HepG2 (cell line): ENCODE data around the gene ZKSCAN5. TPM values are rescaled to one million over a fixed set of nuclear protein-coding genes. Genes with fewer than 3 reads are reported as not detected.

Experiments
- DNMT3B ChIP-seq: conservative IDR thresholded peaks from 2 replicates; pipeline ENCODE4 v1.6.1; 2016; ENCODE audit warnings: missing biosample characterization, control low read depth
- GATAD1 ChIP-seq: IDR thresholded peaks from 2 replicates; pipeline ENCODE4 v1.6.1; 2016; ENCODE audit warnings: missing genetic modification reagents, missing compliant biosample characterization
- MXI1 ChIP-seq: IDR thresholded peaks from 3 replicates; pipeline ENCODE4 v1.6.1; 2012; ENCODE audit warnings: low read depth, low read length, inconsistent platforms, borderline replicate concordance
- NFE2 ChIP-seq: sonication (generic); formaldehyde crosslinking; IDR thresholded peaks from 2 replicates; pipeline ENCODE4 v1.4.0; 2020; ENCODE audit warnings: missing genetic modification reagents
- NPAS2 ChIP-seq: sonication (generic); formaldehyde crosslinking; IDR thresholded peaks from 2 replicates; pipeline ENCODE4 v1.8.0; 2022; ENCODE audit warnings: mild to moderate bottlenecking, missing genetic modification reagents, borderline replicate concordance
- PAX8 ChIP-seq: sonication (generic); formaldehyde crosslinking; IDR thresholded peaks from 2 replicates; pipeline ENCODE4 v1.8.0; 2022; ENCODE audit warnings: mild to moderate bottlenecking, missing genetic modification reagents, borderline replicate concordance
- PHF21A ChIP-seq: sonication (generic); formaldehyde crosslinking; IDR thresholded peaks from 2 replicates; pipeline ENCODE4 v1.5.0; 2020; ENCODE audit warnings: mild to moderate bottlenecking, missing genetic modification reagents
- RFX3 ChIP-seq: IDR thresholded peaks from 2 replicates; pipeline ENCODE4 v1.6.1; 2016; ENCODE audit warnings: missing biosample characterization, missing genetic modification reagents
- RORA ChIP-seq: sonication (generic); formaldehyde crosslinking; IDR thresholded peaks from 2 replicates; pipeline ENCODE4 v1.5.0; 2020; ENCODE audit warnings: mild to moderate bottlenecking, missing genetic modification reagents, moderate library complexity
- SUZ12 ChIP-seq: fragments of 150-350 bp; IDR thresholded peaks from 2 replicates; pipeline ENCODE4 v1.6.1; 2014; ENCODE audit warnings: low read depth, low read length
- ZNF3 ChIP-seq: IDR thresholded peaks from 2 replicates; pipeline ENCODE4 v1.7.0; 2017; ENCODE audit warnings: inconsistent platforms
- ZNF33B ChIP-seq: sonication (generic); formaldehyde crosslinking; IDR thresholded peaks from 2 replicates; pipeline ENCODE4 v1.5.1; 2020; ENCODE audit warnings: mild to moderate bottlenecking, missing genetic modification reagents
- ZNF746 ChIP-seq: sonication (generic); formaldehyde crosslinking; IDR thresholded peaks from 2 replicates; pipeline ENCODE4 v1.8.0; 2022; ENCODE audit warnings: mild to moderate bottlenecking, missing genetic modification reagents
- ZNF777 ChIP-seq: sonication (generic); formaldehyde crosslinking; IDR thresholded peaks from 2 replicates; pipeline ENCODE4 v1.4.0; 2020; ENCODE audit warnings: missing genetic modification reagents
- ZNF883 ChIP-seq: sonication (generic); formaldehyde crosslinking; IDR thresholded peaks from 2 replicates; pipeline ENCODE4 v1.5.1; 2020; ENCODE audit warnings: mild to moderate bottlenecking, missing genetic modification reagents; ENCODE audit errors: not compliant biosample characterization
- polyA plus RNA-seq, 8 experiments: library from polyadenylated mRNA; depleted of rRNA in 3 of 8; stranded (reverse) in 7 of 8; unstranded in 1 of 8; fragments of >200 nt; fragmentation: Illumina TruSeq in 4 of 8; extraction: Trizol in 4 of 8; gene quantifications; 2 replicates each; pipeline versions ENCODE4 v1.2.1 to v1.2.3, GENCODE V29; 2011 to 2016; ENCODE audit warnings: low read depth in 4 of 8, missing spikeins in 1 of 8, mixed read lengths in 1 of 8; ENCODE audit not compliant: insufficient read depth in 1 of 8
- total RNA-seq, 5 experiments: library from RNA; depleted of rRNA; stranded (reverse); fragments of >200 nt; fragmentation: Illumina TruSeq; extraction: Trizol; gene quantifications; 2 replicates each; pipeline ENCODE4 v1.2.3, GENCODE V29; 2016; ENCODE audit warnings: low read depth in 1 of 5
- TF ChIP-seq, protein P1 (sequence below): sonication (generic); formaldehyde crosslinking; IDR thresholded peaks from 2 replicates; pipeline ENCODE4 v1.5.1; 2020; ENCODE audit warnings: mild to moderate bottlenecking, missing genetic modification reagents, moderate library complexity
- TF ChIP-seq, protein P2 (sequence below): sonication (generic); formaldehyde crosslinking; IDR thresholded peaks from 2 replicates; pipeline ENCODE4 v1.4.0; 2020; ENCODE audit warnings: missing genetic modification reagents, mild to moderate bottlenecking, borderline replicate concordance
- TF ChIP-seq, protein P3 (sequence below): sonication (generic); formaldehyde crosslinking; IDR thresholded peaks from 2 replicates; pipeline ENCODE4 v1.4.0; 2020; ENCODE audit warnings: missing genetic modification reagents
- TF ChIP-seq, protein P4 (sequence below): sonication (generic); formaldehyde crosslinking; IDR thresholded peaks from 2 replicates; pipeline ENCODE4 v1.4.0; 2020; ENCODE audit warnings: missing genetic modification reagents, low read depth, mild to moderate bottlenecking, borderline replicate concordance
- TF ChIP-seq, protein P5 (sequence below): sonication (generic); formaldehyde crosslinking; IDR thresholded peaks from 2 replicates; pipeline ENCODE4 v1.8.0; 2022; ENCODE audit warnings: missing genetic modification reagents, mild to moderate bottlenecking, inconsistent platforms, borderline replicate concordance

Gene ZKSCAN5
- total and polyA plus RNA-seq, 2 of the 13 experiments (the other 11 are each of a cell fraction or from before 2014, with no cell fraction given): 5.5 to 11.7 TPM

DNA sequence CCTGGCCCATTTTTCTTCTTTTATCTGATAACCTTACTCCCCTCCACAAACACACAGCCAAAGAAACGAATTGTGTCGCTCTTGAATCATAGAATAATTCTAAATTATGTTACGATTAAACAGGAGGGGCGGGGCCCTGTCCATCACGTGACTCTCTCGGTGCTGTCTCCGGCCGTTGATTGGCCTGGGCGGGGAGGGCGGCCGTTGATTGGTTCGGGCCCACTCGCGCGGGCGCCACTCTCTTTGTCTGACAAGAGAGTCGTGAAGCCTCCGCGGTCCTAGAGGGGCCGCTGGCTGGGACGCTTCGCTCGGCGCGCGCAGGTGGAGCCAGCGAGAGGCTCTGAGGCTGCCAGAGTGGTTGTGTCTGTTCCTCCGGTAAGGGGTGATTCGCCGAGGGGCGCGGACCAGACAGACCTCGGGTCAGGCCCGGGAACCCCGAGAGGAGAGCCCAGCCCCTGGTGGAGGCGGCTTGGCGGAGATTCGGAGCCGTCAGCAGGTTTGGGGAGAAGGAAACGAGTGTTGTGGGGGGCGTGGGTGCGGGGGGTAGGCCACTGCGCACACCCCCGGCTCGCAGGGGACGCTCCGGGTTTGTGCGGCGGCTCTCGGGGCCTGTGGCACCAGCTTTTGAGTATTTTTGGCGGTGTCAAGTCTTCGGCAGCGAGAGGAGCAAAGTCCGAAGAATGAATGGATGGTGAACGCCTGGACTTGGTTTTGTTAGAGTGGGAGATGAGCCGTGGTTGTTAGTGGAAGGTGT lies 31.7 kb upstream of the ZKSCAN5 start, which contains the start of gene ZNF789 (continued):
- TF ChIP-seq ZNF777 (CRISPR knock-in tag): no peak
- TF ChIP-seq, protein P1, sequence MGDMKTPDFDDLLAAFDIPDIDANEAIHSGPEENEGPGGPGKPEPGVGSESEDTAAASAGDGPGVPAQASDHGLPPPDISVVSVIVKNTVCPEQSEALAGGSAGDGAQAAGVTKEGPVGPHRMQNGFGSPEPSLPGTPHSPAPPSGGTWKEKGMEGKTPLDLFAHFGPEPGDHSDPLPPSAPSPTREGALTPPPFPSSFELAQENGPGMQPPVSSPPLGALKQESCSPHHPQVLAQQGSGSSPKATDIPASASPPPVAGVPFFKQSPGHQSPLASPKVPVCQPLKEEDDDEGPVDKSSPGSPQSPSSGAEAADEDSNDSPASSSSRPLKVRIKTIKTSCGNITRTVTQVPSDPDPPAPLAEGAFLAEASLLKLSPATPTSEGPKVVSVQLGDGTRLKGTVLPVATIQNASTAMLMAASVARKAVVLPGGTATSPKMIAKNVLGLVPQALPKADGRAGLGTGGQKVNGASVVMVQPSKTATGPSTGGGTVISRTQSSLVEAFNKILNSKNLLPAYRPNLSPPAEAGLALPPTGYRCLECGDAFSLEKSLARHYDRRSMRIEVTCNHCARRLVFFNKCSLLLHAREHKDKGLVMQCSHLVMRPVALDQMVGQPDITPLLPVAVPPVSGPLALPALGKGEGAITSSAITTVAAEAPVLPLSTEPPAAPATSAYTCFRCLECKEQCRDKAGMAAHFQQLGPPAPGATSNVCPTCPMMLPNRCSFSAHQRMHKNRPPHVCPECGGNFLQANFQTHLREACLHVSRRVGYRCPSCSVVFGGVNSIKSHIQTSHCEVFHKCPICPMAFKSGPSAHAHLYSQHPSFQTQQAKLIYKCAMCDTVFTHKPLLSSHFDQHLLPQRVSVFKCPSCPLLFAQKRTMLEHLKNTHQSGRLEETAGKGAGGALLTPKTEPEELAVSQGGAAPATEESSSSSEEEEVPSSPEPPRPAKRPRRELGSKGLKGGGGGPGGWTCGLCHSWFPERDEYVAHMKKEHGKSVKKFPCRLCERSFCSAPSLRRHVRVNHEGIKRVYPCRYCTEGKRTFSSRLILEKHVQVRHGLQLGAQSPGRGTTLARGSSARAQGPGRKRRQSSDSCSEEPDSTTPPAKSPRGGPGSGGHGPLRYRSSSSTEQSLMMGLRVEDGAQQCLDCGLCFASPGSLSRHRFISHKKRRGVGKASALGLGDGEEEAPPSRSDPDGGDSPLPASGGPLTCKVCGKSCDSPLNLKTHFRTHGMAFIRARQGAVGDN (CRISPR knock-in tag): peak; percentile 78
- TF ChIP-seq DNMT3B (CRISPR knock-in tag): peak; percentile 72; the same call in 1 of the 2 replicates
- TF ChIP-seq RFX3 (CRISPR knock-in tag): no peak
- TF ChIP-seq ZNF746 (CRISPR knock-in tag): peak; percentile 49; the same call in 1 of the 2 replicates
- TF ChIP-seq, protein P2, sequence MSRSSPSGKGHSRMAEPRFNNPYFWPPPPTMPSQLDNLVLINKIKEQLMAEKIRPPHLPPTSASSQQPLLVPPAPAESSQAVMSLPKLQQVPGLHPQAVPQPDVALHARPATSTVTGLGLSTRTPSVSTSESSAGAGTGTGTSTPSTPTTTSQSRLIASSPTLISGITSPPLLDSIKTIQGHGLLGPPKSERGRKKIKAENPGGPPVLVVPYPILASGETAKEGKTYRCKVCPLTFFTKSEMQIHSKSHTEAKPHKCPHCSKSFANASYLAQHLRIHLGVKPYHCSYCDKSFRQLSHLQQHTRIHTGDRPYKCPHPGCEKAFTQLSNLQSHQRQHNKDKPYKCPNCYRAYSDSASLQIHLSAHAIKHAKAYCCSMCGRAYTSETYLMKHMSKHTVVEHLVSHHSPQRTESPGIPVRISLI: 0 out of 2 replicates have a peak, but pooled peaks have one; percentile 46
- no peak for TF ChIP-seq ZNF3
- TF ChIP-seq ZNF883: peak; percentile 71
- TF ChIP-seq GATAD1 (CRISPR knock-in tag): peak; percentile 87
- TF ChIP-seq ZNF33B: no peak
- TF ChIP-seq SUZ12: no peak
- peak; percentile 51; the same call in 1 of the 3 replicates for TF ChIP-seq MXI1
- TF ChIP-seq, protein P3, sequence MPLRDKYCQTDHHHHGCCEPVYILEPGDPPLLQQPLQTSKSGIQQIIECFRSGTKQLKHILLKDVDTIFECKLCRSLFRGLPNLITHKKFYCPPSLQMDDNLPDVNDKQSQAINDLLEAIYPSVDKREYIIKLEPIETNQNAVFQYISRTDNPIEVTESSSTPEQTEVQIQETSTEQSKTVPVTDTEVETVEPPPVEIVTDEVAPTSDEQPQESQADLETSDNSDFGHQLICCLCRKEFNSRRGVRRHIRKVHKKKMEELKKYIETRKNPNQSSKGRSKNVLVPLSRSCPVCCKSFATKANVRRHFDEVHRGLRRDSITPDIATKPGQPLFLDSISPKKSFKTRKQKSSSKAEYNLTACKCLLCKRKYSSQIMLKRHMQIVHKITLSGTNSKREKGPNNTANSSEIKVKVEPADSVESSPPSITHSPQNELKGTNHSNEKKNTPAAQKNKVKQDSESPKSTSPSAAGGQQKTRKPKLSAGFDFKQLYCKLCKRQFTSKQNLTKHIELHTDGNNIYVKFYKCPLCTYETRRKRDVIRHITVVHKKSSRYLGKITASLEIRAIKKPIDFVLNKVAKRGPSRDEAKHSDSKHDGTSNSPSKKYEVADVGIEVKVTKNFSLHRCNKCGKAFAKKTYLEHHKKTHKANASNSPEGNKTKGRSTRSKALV (CRISPR knock-in tag): 0 out of 2 replicates have a peak, but pooled peaks have one; percentile 20
- TF ChIP-seq RORA (CRISPR knock-in tag): no peak
- peak; percentile 83; the same call in 1 of the 2 replicates for TF ChIP-seq PAX8 (CRISPR knock-in tag)
- TF ChIP-seq, protein P4, sequence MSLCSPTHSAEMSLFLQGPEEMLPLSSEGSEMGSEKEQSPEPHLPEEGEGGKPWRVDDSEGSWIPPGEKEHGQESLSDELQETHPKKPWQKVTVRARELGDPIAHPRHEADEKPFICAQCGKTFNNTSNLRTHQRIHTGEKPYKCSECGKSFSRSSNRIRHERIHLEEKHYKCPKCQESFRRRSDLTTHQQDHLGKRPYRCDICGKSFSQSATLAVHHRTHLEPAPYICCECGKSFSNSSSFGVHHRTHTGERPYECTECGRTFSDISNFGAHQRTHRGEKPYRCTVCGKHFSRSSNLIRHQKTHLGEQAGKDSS (CRISPR knock-in tag): 0 out of 2 replicates have a peak, but pooled peaks have one; percentile 51
- no peak for TF ChIP-seq NPAS2
- TF ChIP-seq, protein P5, sequence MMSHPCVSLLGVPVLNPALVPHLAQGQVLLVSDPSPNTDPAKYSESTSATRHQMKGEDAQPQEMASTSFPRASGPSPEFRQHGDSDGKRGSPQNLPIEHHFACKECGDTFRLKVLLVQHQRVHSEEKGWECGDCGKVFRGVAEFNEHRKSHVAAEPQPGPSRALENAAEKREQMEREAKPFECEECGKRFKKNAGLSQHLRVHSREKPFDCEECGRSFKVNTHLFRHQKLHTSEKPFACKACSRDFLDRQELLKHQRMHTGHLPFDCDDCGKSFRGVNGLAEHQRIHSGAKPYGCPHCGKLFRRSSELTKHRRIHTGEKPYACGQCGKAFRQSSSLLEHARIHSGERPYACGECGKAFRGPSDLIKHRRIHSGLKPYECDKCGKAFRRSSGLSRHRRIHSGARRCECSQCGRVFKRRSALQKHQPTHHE (CRISPR knock-in tag): no peak; the same call in 1 of the 2 replicates
- peak; percentile 81 for TF ChIP-seq PHF21A (CRISPR knock-in tag)
- TF ChIP-seq NFE2: no peak
